Measurements from ENCODE around the gene GRM7.
"Not testable (repeated sequence)": the region's sequence is repeated elsewhere in the genome, so short reads cannot be mapped to it uniquely, and the experiment has no call there.

GRM7 gene

GRCh38 chr3:6860954-6861624 lies at the start of gene GRM7:
TSS of gene GRM7 (plus strand) at chr3:6861115.
- DNase-seq (ENCODE audit: low read depth in 2 of 2), result no peak

GRCh38 chr3:6821411-6821810 lies 39.5 kb upstream of the GRM7 start:
- no peak for DNase-seq (ENCODE audit: low read depth in 2 of 2)

- no peak for DNase-seq (ENCODE audit: low read depth in 2 of 2)
These were observed 35.4 kb upstream of the GRM7 start for GRCh38 chr3:6825524-6825923.

- DNase-seq (ENCODE audit: low read depth in 2 of 2), result no peak
These were observed 33.5 kb upstream of the GRM7 start for GRCh38 chr3:6827453-6827852.

- DNase-seq (ENCODE audit: low read depth in 2 of 2), result no peak
These were observed 16.2 kb upstream of the GRM7 start for GRCh38 chr3:6844723-6845122.

GRCh38 chr3:6854184-6854583 lies 6.7 kb upstream of the GRM7 start:
- DNase-seq (ENCODE audit: low read depth in 2 of 2), result no peak

GRCh38 chr3:6857510-6857909 lies 3.4 kb upstream of the GRM7 start:
- DNase-seq (ENCODE audit: low read depth in 2 of 2), result no peak

GRCh38 chr3:6860149-6860953 lies 564 bp upstream of the GRM7 start:
- DNase-seq (ENCODE audit: low read depth in 2 of 2), result no peak

- DNase-seq (ENCODE audit: low read depth in 2 of 2), result no peak
These were observed 698 bp downstream of the GRM7 start for GRCh38 chr3:6861625-6862000.

GRCh38 chr3:6862041-6862879 lies 1.3 kb downstream of the GRM7 start:
- DNase-seq (ENCODE audit: low read depth in 2 of 2), result no peak

- no peak for DNase-seq (ENCODE audit: low read depth in 2 of 2)
These were observed 1.9 kb downstream of the GRM7 start for GRCh38 chr3:6862880-6863195.

- DNase-seq (ENCODE audit: low read depth in 2 of 2), result no peak
These were observed 6.4 kb downstream of the GRM7 start for GRCh38 chr3:6867269-6867668.

- no peak for DNase-seq (ENCODE audit: low read depth in 2 of 2)
These were observed 17.8 kb downstream of the GRM7 start for GRCh38 chr3:6878731-6879130.

GRCh38 chr3:6912240-6912639 lies 51.3 kb downstream of the GRM7 start:
- DNase-seq (ENCODE audit: low read depth in 2 of 2), result no peak

GRCh38 chr3:6915898-6916297 lies 55.0 kb downstream of the GRM7 start:
- no peak for DNase-seq (ENCODE audit: low read depth in 2 of 2)

GRCh38 chr3:6921066-6921465 lies 60.2 kb downstream of the GRM7 start:
- no peak for DNase-seq (ENCODE audit: low read depth in 2 of 2)

- DNase-seq (ENCODE audit: low read depth in 2 of 2), result no peak
These were observed 61.0 kb downstream of the GRM7 start for GRCh38 chr3:6921876-6922275.

GRCh38 chr3:6928064-6928463 lies 67.1 kb downstream of the GRM7 start:
- DNase-seq (ENCODE audit: low read depth in 2 of 2), result no peak

GRCh38 chr3:6929918-6930317 lies 69.0 kb downstream of the GRM7 start:
- no peak for DNase-seq (ENCODE audit: low read depth in 2 of 2)

GRCh38 chr3:6935418-6935817 lies 74.5 kb downstream of the GRM7 start:
- not testable (repeated sequence) for DNase-seq (ENCODE audit: low read depth in 2 of 2)

GRCh38 chr3:6935970-6936369 lies 75.1 kb downstream of the GRM7 start:
- DNase-seq (ENCODE audit: low read depth in 2 of 2), result no peak

GRCh38 chr3:6962801-6963200 lies 101.9 kb downstream of the GRM7 start:
- DNase-seq (ENCODE audit: low read depth in 2 of 2), result no peak

GRCh38 chr3:6965881-6966280 lies 105.0 kb downstream of the GRM7 start:
- no peak for DNase-seq (ENCODE audit: low read depth in 2 of 2)

All from stimulated activated CD4-positive, alpha-beta T cell treated with anti-CD3 and anti-CD28 coated beads, Interleukin-1b, Interleukin-23, amount 100 ng/mL, for 4 hours (primary cell).